ENCODE results near the gene MRPL36.
A peak's percentile ranks its signal among the peaks of the same experiment; 100 is the strongest.
"Not testable (repeated sequence)": the region's sequence is repeated elsewhere in the genome, so short reads cannot be mapped to it uniquely, and the experiment has no call there.

MRPL36 gene

GRCh38 chr5:1796371-1797102 is 3.1 kb downstream of the MRPL36 start:
- DNase-seq (ENCODE audit: low read depth), result no peak

- no peak for DNase-seq (ENCODE audit: low read depth)
Measured at GRCh38 chr5:1795931-1796330, 3.7 kb downstream of the MRPL36 start.

GRCh38 chr5:1795506-1795905 is 4.1 kb downstream of the MRPL36 start:
- no peak for DNase-seq (ENCODE audit: low read depth)

- DNase-seq (ENCODE audit: low read depth), result no peak
Measured at GRCh38 chr5:1794901-1795290, 4.7 kb downstream of the MRPL36 start.

- no peak for DNase-seq (ENCODE audit: low read depth)
Measured at GRCh38 chr5:1793966-1794900, 5.4 kb downstream of the MRPL36 start.

- peak; percentile 32 for DNase-seq (ENCODE audit: low read depth)
Measured at GRCh38 chr5:1793301-1793740, 6.3 kb downstream of the MRPL36 start.

GRCh38 chr5:1792842-1793266 is 6.8 kb downstream of the MRPL36 start:
- DNase-seq (ENCODE audit: low read depth), result peak; percentile 60

- no peak for DNase-seq (ENCODE audit: low read depth)
Measured at GRCh38 chr5:1791176-1791575, 8.5 kb downstream of the MRPL36 start.

GRCh38 chr5:1789834-1790471 is 9.7 kb downstream of the MRPL36 start:
- no peak for DNase-seq (ENCODE audit: low read depth)

GRCh38 chr5:1789438-1789833 is 10.2 kb downstream of the MRPL36 start:
- DNase-seq (ENCODE audit: low read depth), result not testable (repeated sequence)

- no peak for DNase-seq (ENCODE audit: low read depth)
Measured at GRCh38 chr5:1788828-1789227, 10.8 kb downstream of the MRPL36 start.

GRCh38 chr5:1788200-1788599 is 11.4 kb downstream of the MRPL36 start:
- no peak for DNase-seq (ENCODE audit: low read depth)

- no peak for DNase-seq (ENCODE audit: low read depth)
Measured at GRCh38 chr5:1787472-1788047, 12.1 kb downstream of the MRPL36 start.

GRCh38 chr5:1786621-1787471 is 12.8 kb downstream of the MRPL36 start:
- DNase-seq (ENCODE audit: low read depth), result no peak

GRCh38 chr5:1785984-1786383 is 13.7 kb downstream of the MRPL36 start:
- no peak for DNase-seq (ENCODE audit: low read depth)

GRCh38 chr5:1785062-1785461 is 14.6 kb downstream of the MRPL36 start:
- DNase-seq (ENCODE audit: low read depth), result no peak

GRCh38 chr5:1784197-1785050 is 15.2 kb downstream of the MRPL36 start:
- no peak for DNase-seq (ENCODE audit: low read depth)

- DNase-seq (ENCODE audit: low read depth), result no peak
Measured at GRCh38 chr5:1783216-1783554, 16.5 kb downstream of the MRPL36 start.

GRCh38 chr5:1782385-1783215 is 17.0 kb downstream of the MRPL36 start:
- no peak for DNase-seq (ENCODE audit: low read depth)

Measured in activated T-helper 9 cell treated with anti-CD3 and anti-CD28 coated beads, Interleukin-2, amount 50 U/mL, for 16 hours (primary cell).